SK-N-SH treated with all-trans-retinoic acid at 6 μM for 48 hours (cell line): ENCODE results near the gene MRPL46.

ENCODE experiments used
- ARNTL ChIP-seq: fragments of 450-650 bp; formaldehyde crosslinking; IDR thresholded peaks from 2 replicates; pipeline ENCODE4 v1.5.0; 2020; ENCODE audit warnings: low read depth, mild to moderate bottlenecking, moderate library complexity, borderline replicate concordance
- TF ChIP-seq, protein P1 (sequence below): fragments of 250-450 bp; sonication (Bioruptor Pico); IDR thresholded peaks from 2 replicates; pipeline ENCODE4 v1.8.0; 2020; ENCODE audit warnings: mild to moderate bottlenecking, moderate library complexity, borderline replicate concordance

DNA sequence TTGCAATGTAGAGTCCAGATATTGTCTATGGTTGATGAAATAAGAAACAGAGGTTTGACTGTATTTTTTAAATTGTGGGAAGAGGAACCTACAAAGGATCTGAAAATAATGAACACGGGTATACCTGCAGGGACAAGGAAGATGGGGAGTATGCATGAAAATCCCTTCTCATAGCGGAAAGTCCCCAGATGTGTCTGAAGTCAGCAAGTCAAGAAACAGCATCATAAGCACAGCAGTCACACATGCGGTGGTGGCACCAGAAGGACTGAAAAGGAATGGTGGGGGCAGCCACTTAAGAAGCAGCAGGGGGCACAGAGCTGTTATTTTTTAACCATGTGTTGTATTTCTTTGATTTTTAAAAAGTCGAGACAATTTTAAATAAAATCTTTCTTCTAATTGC is 5.0 kb upstream of the MRPL46 start:
- TF ChIP-seq, protein P1, sequence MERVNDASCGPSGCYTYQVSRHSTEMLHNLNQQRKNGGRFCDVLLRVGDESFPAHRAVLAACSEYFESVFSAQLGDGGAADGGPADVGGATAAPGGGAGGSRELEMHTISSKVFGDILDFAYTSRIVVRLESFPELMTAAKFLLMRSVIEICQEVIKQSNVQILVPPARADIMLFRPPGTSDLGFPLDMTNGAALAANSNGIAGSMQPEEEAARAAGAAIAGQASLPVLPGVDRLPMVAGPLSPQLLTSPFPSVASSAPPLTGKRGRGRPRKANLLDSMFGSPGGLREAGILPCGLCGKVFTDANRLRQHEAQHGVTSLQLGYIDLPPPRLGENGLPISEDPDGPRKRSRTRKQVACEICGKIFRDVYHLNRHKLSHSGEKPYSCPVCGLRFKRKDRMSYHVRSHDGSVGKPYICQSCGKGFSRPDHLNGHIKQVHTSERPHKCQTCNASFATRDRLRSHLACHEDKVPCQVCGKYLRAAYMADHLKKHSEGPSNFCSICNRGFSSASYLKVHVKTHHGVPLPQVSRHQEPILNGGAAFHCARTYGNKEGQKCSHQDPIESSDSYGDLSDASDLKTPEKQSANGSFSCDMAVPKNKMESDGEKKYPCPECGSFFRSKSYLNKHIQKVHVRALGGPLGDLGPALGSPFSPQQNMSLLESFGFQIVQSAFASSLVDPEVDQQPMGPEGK = no peak
- TF ChIP-seq ARNTL = no peak
